ENCODE measurements around the gene PPP1R9B.

PPP1R9B gene

DNA sequence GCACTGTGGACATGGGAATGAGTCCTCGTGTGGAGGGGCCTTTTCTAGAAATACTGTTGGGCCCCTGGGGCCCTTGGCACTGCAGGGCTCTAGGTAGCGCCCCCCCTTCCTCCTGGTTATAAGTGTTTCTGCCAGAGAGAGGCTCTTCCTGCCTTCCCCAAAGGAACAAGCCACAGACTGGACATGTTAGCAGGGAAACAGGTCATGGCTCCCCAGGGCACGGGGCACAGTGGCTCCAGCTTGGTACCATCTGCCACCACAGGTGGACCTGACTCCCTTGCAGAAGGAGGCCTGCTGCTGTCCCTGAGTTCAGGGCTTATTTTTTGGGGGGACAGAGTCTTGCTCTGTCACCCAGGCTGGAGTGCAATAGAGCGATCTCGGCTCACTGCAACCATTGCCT, 46.5 kb downstream of the PPP1R9B start:
- DNase-seq (no peak), ATAC-seq (ENCODE audit: insufficient read depth, low read depth) (no peak)
- Histone ChIP-seq H3K27ac (ENCODE audit: low read length) (no peak overlapping the region), H3K9me3 (ENCODE audit: insufficient read depth, low read length, severe bottlenecking) (no peaks in the 10 kb centered on the region), H3K27me3 (ENCODE audit: insufficient read depth, low read length, poor library complexity) (no peaks in the 10 kb centered on the region), H3K4me3 (ENCODE audit: low read depth in 1 of 2, low read length in 2 of 2) (no peak overlapping the region), H4K20me1 (ENCODE audit: insufficient read depth, low read length) (no peaks in the 10 kb centered on the region; the same call in 1 of the 2 replicates), H3K4me2 (ENCODE audit: insufficient read depth, low read length) (no peak overlapping the region), H3K4me1 (ENCODE audit: insufficient read depth, low read length) (no peaks in the 10 kb centered on the region), H2AFZ (ENCODE audit: low read depth, low read length) (no peak overlapping the region), H3K36me3 (ENCODE audit: insufficient read depth, low read length) (no peaks in the 10 kb centered on the region), H3K9ac (ENCODE audit: low read depth, low read length) (no peak overlapping the region), H3K79me2 (ENCODE audit: insufficient read depth, low read length) (no peaks in the 10 kb centered on the region)
- TF ChIP-seq, protein P1, sequence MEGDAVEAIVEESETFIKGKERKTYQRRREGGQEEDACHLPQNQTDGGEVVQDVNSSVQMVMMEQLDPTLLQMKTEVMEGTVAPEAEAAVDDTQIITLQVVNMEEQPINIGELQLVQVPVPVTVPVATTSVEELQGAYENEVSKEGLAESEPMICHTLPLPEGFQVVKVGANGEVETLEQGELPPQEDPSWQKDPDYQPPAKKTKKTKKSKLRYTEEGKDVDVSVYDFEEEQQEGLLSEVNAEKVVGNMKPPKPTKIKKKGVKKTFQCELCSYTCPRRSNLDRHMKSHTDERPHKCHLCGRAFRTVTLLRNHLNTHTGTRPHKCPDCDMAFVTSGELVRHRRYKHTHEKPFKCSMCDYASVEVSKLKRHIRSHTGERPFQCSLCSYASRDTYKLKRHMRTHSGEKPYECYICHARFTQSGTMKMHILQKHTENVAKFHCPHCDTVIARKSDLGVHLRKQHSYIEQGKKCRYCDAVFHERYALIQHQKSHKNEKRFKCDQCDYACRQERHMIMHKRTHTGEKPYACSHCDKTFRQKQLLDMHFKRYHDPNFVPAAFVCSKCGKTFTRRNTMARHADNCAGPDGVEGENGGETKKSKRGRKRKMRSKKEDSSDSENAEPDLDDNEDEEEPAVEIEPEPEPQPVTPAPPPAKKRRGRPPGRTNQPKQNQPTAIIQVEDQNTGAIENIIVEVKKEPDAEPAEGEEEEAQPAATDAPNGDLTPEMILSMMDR (IDR thresholded peaks at IDR 0.05; ENCODE audit: borderline replicate concordance, extremely low read depth, low read length, poor library complexity, severe bottlenecking) = no peak
- TF ChIP-seq EZH2 (IDR thresholded peaks at IDR 0.05; ENCODE audit: borderline replicate concordance, low read depth, low read length, severe bottlenecking) = no peak

DNA sequence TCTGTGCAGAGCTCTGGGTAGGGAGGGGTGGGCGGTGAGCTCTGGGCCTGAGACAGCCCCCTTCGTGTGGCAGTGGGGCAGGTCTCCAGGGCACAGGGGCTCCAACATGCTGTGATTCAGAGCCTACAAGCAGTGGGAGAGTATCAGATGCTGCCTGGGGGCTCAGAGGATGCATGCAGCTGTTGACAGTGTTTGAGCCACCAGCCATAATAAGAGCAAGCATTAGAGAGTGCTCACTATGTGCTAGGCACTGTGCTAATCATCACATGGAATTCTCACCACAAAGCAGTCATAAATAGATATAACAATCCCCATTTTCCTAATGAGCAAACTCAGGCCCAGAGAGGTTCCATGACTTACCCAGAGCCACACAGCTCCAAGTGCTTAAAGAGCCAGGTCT, 47.2 kb downstream of the PPP1R9B start:
- no peaks in the 10 kb centered on the region for H3K9me3 ChIP-seq (ENCODE audit: insufficient read depth, low read length, severe bottlenecking)
- H3K79me2 ChIP-seq (ENCODE audit: insufficient read depth, low read length) = no peaks in the 10 kb centered on the region
- H3K4me2 ChIP-seq (ENCODE audit: insufficient read depth, low read length) = no peak overlapping the region
- no peak overlapping the region for H3K4me3 ChIP-seq (ENCODE audit: low read depth in 1 of 2, low read length in 2 of 2)
- TF ChIP-seq EZH2 (IDR thresholded peaks at IDR 0.05; ENCODE audit: borderline replicate concordance, low read depth, low read length, severe bottlenecking) = no peak
- TF ChIP-seq, protein P1 (IDR thresholded peaks at IDR 0.05; ENCODE audit: borderline replicate concordance, extremely low read depth, low read length, poor library complexity, severe bottlenecking) = no peak
- DNase-seq (no peak), ATAC-seq (ENCODE audit: insufficient read depth, low read depth) (no peak)
- no peak overlapping the region for H2AFZ ChIP-seq (ENCODE audit: low read depth, low read length)
- no peak overlapping the region for H3K9ac ChIP-seq (ENCODE audit: low read depth, low read length)
- H3K4me1 ChIP-seq (ENCODE audit: insufficient read depth, low read length) = no peaks in the 10 kb centered on the region
- H3K27me3 ChIP-seq (ENCODE audit: insufficient read depth, low read length, poor library complexity) = no peaks in the 10 kb centered on the region
- no peaks in the 10 kb centered on the region; the same call in 1 of the 2 replicates for H4K20me1 ChIP-seq (ENCODE audit: insufficient read depth, low read length)
- no peaks in the 10 kb centered on the region for H3K36me3 ChIP-seq (ENCODE audit: insufficient read depth, low read length)
- no peak overlapping the region for H3K27ac ChIP-seq (ENCODE audit: low read length)

DNA sequence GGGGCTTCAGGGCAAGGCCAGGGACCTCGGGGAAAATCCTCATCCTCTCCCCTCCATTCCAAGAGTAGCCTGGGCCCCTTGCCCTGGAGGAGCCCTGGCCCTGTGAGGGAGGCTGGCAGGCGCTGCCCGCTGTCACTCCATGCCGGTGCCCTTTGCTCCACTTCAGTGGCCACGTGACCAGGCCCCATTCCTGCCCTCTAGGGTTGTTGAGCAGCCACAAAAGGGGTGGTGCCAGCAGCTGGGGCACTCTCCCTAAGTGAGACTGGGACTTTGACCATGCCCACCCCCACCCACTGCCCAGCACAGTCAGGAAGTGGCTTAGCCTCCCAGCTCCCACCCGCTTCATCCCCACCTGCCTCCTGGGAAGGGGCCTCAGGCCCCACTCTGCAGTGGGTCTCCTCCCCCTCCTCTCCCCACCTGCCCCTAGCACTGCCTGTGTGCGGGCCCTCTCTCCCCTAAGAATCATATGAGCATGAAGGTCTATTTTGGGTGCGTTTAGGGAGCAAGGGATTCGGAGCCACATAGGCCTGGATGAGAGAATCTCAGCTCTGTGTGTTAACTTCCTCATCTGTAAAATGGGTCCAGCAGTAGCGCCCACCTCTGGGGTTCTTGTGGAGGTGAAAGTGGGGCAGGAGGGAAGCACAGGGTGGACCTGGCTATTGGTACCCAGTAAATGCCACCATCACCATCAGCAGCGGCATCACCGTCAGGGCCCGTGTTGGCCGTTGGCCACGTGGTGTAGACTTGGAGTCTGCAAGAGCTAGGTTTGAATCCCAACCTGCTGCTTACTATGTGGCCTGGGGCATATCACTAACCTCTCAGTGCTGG, 48.1 kb downstream of the PPP1R9B start:
- ATAC-seq (ENCODE audit: insufficient read depth, low read depth) (no peak), DNase-seq (no peak)
- no peak overlapping the region for H3K27ac ChIP-seq (ENCODE audit: low read length)
- H3K4me1 ChIP-seq (ENCODE audit: insufficient read depth, low read length) = no peaks in the 10 kb centered on the region
- no peak overlapping the region for H3K4me2 ChIP-seq (ENCODE audit: insufficient read depth, low read length)
- H3K27me3 ChIP-seq (ENCODE audit: insufficient read depth, low read length, poor library complexity) = no peaks in the 10 kb centered on the region
- H3K9me3 ChIP-seq (ENCODE audit: insufficient read depth, low read length, severe bottlenecking) = no peaks in the 10 kb centered on the region
- no peak overlapping the region for H3K4me3 ChIP-seq (ENCODE audit: low read depth in 1 of 2, low read length in 2 of 2)
- TF ChIP-seq, protein P1 (IDR thresholded peaks at IDR 0.05; ENCODE audit: borderline replicate concordance, extremely low read depth, low read length, poor library complexity, severe bottlenecking) = no peak
- no peak for TF ChIP-seq EZH2 (IDR thresholded peaks at IDR 0.05; ENCODE audit: borderline replicate concordance, low read depth, low read length, severe bottlenecking)
- H2AFZ ChIP-seq (ENCODE audit: low read depth, low read length) = no peak overlapping the region
- H3K79me2 ChIP-seq (ENCODE audit: insufficient read depth, low read length) = no peaks in the 10 kb centered on the region
- no peaks in the 10 kb centered on the region; the same call in 1 of the 2 replicates for H4K20me1 ChIP-seq (ENCODE audit: insufficient read depth, low read length)
- H3K9ac ChIP-seq (ENCODE audit: low read depth, low read length) = no peak overlapping the region
- H3K36me3 ChIP-seq (ENCODE audit: insufficient read depth, low read length) = no peaks in the 10 kb centered on the region
